Activated CD8-positive, alpha-beta memory T cell treated with anti-CD3 and anti-CD28 coated beads for 24 hours (primary cell): Measurements from ENCODE around the gene DEAF1.
A peak's percentile ranks its signal among the peaks of the same experiment; 100 is the strongest.

Experiments
- DNase-seq: peaks from one replicate; pipeline ENCODE4 v3.0.0-alpha.2; 2020

Gene DEAF1

DNA sequence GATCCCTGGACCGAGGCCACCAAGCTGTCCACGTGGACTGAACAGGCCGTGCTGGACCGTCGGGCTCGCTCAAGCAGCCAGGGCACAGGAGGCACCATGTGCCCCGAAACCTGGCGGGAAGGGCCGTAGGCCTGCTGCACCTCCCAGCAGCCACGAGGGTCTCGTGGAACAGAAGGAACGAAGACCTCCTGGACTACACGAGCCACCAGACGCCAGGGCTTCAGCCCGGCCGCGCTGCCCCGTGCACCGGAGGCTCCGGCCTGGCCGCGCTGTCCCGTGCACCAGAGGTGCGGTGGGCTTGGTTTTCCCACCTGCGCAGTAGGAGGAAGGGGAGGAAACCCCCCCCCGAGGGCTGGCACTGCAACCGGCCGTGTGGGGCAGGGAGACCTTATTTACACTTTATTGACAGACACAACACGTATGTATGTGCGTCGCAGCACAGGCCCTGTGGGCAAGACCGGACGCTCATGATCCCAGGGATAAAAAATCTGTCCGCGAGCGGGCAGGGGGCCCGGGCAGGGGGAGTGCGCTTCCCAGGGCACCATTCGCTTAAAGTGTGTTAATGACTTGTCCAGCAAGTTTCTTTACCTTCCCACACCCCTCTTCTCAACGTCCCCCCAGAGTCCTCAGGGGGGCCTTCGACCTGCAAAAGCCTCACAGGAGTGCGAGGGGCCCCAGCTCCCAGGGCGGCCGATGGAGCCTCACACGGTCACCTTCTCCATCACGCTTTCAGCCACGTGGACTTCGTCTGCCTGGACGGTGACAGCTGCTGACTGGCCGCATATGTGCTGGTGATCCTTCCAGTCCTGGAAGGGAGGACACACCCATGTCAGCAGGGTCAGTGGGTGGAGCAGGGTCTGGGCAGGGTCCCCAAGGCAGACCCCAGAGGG lies 50.9 kb downstream of the DEAF1 start:
- no peak for DNase-seq

GRCh38 chr11:643366-643765 lies 51.7 kb downstream of the DEAF1 start:
- DNase-seq: no peak

- no peak for DNase-seq
Observed at GRCh38 chr11:641806-642370, 53.1 kb downstream of the DEAF1 start.

DNA sequence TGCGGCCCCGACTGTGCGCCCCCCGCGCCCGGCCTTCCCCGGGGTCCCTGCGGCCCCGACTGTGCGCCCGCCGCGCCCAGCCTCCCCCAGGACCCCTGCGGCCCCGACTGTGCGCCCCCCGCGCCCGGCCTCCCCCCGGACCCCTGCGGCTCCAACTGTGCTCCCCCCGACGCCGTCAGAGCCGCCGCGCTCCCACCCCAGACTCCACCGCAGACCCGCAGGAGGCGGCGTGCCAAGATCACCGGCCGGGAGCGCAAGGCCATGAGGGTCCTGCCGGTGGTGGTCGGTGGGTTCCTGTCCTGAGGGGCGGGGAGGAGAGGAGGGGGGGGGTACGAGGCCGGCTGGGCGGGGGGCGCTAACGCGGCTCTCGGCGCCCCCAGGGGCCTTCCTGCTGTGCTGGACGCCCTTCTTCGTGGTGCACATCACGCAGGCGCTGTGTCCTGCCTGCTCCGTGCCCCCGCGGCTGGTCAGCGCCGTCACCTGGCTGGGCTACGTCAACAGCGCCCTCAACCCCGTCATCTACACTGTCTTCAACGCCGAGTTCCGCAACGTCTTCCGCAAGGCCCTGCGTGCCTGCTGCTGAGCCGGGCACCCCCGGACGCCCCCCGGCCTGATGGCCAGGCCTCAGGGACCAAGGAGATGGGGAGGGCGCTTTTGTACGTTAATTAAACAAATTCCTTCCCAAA lies 54.9 kb downstream of the DEAF1 start:
- peak; percentile 61 for DNase-seq

DNA sequence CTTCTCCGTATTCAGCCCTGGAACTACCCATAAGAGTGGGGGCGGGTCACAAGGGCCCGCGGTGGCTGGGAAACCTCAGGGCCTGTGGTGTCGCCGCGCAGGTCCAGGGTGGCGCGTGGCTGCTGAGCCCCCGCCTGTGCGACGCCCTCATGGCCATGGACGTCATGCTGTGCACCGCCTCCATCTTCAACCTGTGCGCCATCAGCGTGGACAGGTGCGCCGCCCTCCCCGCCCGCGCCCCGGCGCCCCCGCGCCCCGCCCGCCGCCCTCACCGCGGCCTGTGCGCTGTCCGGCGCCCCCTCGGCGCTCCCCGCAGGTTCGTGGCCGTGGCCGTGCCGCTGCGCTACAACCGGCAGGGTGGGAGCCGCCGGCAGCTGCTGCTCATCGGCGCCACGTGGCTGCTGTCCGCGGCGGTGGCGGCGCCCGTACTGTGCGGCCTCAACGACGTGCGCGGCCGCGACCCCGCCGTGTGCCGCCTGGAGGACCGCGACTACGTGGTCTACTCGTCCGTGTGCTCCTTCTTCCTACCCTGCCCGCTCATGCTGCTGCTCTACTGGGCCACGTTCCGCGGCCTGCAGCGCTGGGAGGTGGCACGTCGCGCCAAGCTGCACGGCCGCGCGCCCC lies 55.6 kb downstream of the DEAF1 start:
- peak; percentile 66 for DNase-seq

DNA sequence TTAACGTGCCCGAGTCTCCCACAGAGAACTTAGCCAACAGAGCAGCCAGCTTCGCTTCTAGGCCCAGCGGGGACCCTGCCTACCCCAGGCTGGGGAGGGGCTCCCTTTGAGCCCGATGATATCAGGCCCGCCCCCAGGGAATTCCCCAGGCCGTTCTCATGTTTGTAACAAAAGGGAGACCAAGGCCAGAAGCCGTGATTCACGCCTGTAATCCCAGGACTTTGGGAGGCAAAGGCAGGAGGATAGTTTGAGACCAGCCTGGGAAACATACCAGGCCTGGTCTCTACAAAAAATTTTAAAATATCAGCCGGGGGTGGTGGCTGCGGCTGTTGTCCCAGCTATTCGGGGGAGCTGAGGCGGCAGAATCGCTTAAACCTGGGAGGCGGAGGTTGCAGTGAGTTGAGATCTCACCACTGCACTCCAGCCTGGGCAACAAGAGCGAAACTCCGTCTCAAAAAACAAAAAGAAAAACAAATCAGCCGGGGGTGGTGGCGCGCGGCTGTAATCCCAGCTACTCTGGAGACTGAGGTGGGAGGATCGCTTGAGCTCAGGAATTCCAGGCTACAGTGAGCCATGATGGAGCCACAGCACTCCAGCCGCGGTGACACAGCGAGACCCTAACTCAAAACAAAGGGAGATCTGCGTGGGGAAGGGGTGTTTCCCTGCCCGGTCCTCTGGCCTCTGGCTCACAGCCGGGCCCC lies 56.2 kb downstream of the DEAF1 start:
- DNase-seq: peak; percentile 55

GRCh38 chr11:637593-638521 lies 57.2 kb downstream of the DEAF1 start:
- peak; percentile 60 for DNase-seq

GRCh38 chr11:637333-637592 lies 57.8 kb downstream of the DEAF1 start:
- DNase-seq: no peak

DNA sequence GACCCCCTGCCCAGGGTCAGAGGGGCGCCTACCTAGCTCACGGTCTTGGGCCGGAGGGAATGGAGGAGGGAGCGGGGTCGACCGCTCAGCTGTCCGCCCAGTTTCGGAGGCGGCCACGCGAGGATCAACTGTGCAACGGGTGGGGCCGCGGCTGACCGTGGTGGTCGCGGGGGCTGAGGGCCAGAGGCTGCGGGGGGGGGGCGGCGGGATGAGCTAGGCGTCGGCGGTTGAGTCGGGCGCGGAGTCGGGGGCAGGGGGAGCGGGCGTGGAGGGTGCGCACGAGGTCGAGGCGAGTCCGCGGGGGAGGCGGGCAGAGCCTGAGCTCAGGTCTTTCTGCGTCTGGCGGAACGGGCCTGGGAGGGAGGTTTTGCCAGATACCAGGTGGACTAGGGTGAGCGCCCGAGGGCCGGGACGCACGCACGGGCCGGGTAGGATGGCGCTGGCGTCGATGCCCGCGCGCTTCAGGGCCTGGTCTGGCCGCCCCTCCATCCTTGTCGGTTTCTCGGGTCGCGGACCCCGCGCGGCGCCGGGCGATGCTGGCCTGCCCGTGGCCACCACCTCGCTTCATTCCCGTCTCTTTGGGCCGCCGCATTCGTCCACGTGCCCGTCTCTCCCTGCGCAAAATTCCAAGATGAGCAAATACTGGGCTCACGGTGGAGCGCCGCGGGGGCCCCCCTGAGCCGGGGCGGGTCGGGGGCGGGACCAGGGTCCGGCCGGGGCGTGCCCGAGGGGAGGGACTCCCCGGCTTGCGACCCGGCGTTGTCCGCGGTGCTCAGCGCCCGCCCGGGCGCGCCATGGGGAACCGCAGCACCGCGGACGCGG lies 58.3 kb downstream of the DEAF1 start, which contains the start of gene DRD4:
Gene DRD4 (plus strand): TSS at position 759 of the 822 bp plus-strand sequence. CDS start 36 bp downstream, at position 795.
- peak; percentile 56 for DNase-seq

DNA sequence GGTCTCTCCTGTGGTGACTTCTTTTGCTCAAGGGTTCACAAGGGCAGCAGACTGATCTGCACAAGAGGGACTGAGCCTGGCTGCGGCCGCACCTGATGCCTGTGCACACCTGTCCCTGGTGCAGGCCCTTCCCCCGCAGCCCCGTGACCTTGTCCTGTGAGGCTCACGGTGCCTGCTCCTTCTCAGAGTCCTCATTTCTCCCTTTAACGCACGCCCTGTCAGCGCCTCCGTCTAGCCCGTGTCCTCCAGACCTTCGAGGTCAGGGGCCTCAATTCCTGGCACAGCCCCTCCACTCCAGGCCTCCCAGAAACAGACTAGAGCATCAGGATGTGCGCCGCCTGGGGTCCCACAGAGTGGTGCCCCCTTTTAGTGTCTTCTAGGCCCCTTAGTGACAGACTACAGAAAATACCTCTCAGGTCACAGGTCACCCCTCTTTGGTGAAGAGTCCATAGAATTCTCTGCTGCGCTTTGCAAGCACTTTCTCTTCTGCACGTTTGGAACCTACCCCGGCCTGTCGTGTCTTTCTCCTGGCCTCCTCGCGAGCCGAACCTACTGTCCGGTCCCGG lies 59.0 kb downstream of the DEAF1 start:
- DNase-seq: peak; percentile 56

DNA sequence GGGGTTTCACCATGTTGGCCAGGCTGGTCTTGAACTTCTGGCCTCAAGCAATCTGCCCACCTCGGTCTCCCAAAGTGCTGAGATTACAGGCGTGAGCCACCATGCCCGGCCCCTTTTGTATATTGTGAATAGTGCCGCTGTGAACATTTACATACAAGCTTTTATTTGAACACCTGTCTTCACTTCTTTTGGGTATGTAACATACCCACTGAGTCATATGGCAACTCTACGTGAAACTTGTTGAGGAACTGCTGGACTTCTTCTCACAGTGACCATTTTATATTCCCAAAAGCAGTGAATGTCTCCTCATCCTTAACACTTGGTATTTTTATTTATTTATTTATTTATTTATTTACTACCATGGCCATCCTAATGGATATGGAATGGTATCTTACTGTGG lies 64.2 kb downstream of the DEAF1 start:
- DNase-seq: no peak

- DNase-seq: no peak
Observed at GRCh38 chr11:629237-629583, 65.8 kb downstream of the DEAF1 start.

- DNase-seq: no peak
Observed at GRCh38 chr11:628056-628455, 67.0 kb downstream of the DEAF1 start.

DNA sequence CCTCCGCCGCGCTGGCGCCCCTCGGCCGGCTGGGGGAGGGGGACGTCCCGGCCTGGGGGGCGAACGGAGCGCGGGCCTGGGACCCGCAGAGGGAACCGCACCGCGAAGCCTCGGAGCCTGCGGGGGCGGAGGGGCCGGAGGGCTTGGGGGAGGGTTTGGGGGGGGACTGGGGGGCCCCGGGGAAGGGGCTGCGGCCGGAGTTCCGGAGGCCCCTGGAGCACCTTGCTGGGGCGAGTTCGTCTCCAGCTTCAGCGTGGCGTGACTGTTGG lies 67.8 kb downstream of the DEAF1 start:
- DNase-seq: no peak

- peak; percentile 59 for DNase-seq
Observed at GRCh38 chr11:626475-627307, 68.3 kb downstream of the DEAF1 start, which contains the start of gene SCT. SCT (minus strand) TSS chr11:627181; CDS start chr11:627143, 38 bp downstream.

DNA sequence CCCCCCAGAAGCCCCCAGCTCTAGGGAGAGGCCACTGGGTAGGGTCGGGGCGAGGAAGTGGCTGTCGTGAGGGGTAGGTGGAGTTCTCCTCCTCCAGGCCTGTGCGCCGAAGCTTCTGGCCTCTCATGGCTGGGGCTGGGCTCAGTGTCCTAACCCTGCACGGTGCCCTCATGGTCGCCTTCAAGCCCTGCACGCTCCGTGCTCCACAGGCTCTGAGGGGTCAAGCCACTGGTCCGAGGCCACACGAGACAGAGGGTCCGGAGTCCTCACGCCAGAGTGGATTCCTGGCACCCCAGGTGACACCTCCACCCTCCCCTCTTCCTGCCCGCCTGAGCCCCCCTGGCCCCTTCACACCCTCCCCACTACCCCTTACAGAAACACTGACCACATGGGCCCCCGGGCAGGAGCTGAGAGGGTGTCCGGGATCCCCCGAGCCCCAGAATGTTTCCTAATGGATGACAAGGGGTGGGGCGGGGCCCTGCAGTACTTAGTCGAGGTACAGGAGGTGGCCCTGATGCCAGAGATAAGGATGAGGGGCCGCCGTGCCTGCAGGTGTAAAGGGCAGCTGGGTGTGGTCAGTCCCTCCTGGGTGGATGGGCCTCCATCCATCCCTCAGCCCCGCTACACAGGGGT lies 69.3 kb downstream of the DEAF1 start:
- DNase-seq: no peak

- DNase-seq: no peak
Observed at GRCh38 chr11:624705-625635, 70.1 kb downstream of the DEAF1 start, which contains the start of gene CDHR5. CDHR5 (minus strand) TSS chr11:624955; CDS start chr11:624902, 53 bp downstream.
